ENCODE measurements around the gene MAGI1. TPM values are rescaled to one million over a fixed set of nuclear protein-coding genes. Genes with fewer than 3 reads are reported as not detected.
A peak's percentile ranks its signal among the peaks of the same experiment; 100 is the strongest.

The MAGI1 gene
- polyA plus RNA-seq (2011; rRNA removed) (14.2 and 15.5 TPM in 2 replicates), polyA minus RNA-seq (2011; rRNA and poly(A)+ RNA removed) (37.9 and 40.0 TPM in 2 replicates)

DNA sequence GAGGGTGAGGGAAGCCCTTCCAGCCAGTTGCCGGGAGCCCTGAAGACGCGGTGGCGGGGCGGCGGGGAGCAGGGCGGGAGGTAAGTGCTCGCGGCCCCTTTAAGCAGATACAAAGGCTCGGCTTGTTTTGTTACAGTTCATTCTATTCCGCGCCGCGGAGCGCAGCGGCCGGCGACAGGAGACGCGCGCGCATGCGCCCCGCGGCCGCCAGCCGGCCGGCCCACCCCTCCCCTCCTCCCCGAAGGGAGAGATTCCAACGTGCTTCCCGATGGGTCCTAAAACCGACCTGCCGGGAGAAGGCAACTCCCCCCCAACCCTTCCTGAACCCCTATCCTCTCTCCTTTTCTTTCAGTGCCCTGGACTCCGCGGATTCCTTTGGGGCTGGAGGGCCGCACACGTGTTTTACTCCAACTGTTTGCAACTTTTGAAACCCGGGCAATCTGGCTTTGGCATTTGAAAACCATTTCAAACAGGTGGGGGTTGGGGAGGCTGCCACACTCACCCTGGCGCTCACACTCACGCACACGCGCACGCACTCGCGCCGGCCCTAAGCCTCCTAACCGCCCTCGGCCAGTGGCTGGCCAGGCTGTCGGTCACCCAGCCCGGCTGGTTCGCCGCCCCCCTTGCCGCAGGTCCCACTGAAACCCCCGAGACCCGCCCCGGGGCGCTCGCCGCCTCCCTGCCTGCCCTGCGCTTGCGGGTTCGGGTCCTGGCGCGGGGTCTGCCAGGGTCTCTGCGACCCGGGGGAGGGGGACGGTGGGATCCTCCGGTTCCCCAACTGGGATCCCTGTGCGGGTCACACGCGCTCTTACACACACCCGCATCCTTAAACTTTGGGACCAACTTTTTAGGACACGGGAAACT is at the start of gene MAGI1:
Gene MAGI1 (minus strand): TSS at position 193 of the 864 bp plus-strand sequence. CDS start 610 bp downstream, outside the sequence.
- H3K27ac ChIP-seq (ENCODE audit: low read depth, low read length) = peak within 1 kb of the TSS; percentile 97
- peak within 1 kb of the TSS; percentile 96 for H3K4me3 ChIP-seq (ENCODE audit: low read depth, low read length)
- no peaks in the 10 kb centered on the region for H3K9me3 ChIP-seq (ENCODE audit: control insufficient read depth, insufficient read depth, low read length)
- TF ChIP-seq, protein P1, sequence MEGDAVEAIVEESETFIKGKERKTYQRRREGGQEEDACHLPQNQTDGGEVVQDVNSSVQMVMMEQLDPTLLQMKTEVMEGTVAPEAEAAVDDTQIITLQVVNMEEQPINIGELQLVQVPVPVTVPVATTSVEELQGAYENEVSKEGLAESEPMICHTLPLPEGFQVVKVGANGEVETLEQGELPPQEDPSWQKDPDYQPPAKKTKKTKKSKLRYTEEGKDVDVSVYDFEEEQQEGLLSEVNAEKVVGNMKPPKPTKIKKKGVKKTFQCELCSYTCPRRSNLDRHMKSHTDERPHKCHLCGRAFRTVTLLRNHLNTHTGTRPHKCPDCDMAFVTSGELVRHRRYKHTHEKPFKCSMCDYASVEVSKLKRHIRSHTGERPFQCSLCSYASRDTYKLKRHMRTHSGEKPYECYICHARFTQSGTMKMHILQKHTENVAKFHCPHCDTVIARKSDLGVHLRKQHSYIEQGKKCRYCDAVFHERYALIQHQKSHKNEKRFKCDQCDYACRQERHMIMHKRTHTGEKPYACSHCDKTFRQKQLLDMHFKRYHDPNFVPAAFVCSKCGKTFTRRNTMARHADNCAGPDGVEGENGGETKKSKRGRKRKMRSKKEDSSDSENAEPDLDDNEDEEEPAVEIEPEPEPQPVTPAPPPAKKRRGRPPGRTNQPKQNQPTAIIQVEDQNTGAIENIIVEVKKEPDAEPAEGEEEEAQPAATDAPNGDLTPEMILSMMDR (IDR thresholded peaks at IDR 0.05; ENCODE audit: low read depth, low read length) = no peak
- CTCF ChIA-PET = interaction anchor here (0.6 kb wide), 1 partner anchor 37 kb away, joined by 3 read pairs; no protein-coding TSS in a partner anchor
- POLR2A ChIA-PET = interaction anchor here (1.2 kb wide), 1 partner anchor 9 kb away, joined by 3 read pairs; no protein-coding TSS in a partner anchor
- DNase-seq (ENCODE audit: low read depth, low spot score) = peak; percentile 84
- H3K27me3 ChIP-seq (ENCODE audit: control insufficient read depth, insufficient read depth, low read length) = no peaks in the 10 kb centered on the region

- no peak overlapping the region for H3K27ac ChIP-seq (ENCODE audit: low read depth, low read length)
- ChIA-PET POLR2A (no interaction called here), CTCF (no interaction called here)
- H3K4me3 ChIP-seq (ENCODE audit: low read depth, low read length) = no peak overlapping the region
- no peaks in the 10 kb centered on the region for H3K27me3 ChIP-seq (ENCODE audit: control insufficient read depth, insufficient read depth, low read length)
- H3K9me3 ChIP-seq (ENCODE audit: control insufficient read depth, insufficient read depth, low read length) = no peaks in the 10 kb centered on the region
- DNase-seq (ENCODE audit: low read depth, low spot score) = no peak
- TF ChIP-seq, protein P1 (IDR thresholded peaks at IDR 0.05; ENCODE audit: low read depth, low read length) = no peak
These were observed 45.1 kb upstream of the MAGI1 start for GRCh38 chr3:66083784-66084213.

- Histone ChIP-seq H3K4me3 (ENCODE audit: low read depth, low read length) (no peak overlapping the region), H3K27ac (ENCODE audit: low read depth, low read length) (no peak overlapping the region), H3K27me3 (ENCODE audit: control insufficient read depth, insufficient read depth, low read length) (no peaks in the 10 kb centered on the region), H3K9me3 (ENCODE audit: control insufficient read depth, insufficient read depth, low read length) (no peaks in the 10 kb centered on the region)
- TF ChIP-seq, protein P1 (IDR thresholded peaks at IDR 0.05; ENCODE audit: low read depth, low read length) = no peak
- DNase-seq (ENCODE audit: low read depth, low spot score) = no peak
- CTCF ChIA-PET = no interaction called here
- POLR2A ChIA-PET = no interaction called here
These were observed 44.5 kb upstream of the MAGI1 start for GRCh38 chr3:66083096-66083678.

DNA sequence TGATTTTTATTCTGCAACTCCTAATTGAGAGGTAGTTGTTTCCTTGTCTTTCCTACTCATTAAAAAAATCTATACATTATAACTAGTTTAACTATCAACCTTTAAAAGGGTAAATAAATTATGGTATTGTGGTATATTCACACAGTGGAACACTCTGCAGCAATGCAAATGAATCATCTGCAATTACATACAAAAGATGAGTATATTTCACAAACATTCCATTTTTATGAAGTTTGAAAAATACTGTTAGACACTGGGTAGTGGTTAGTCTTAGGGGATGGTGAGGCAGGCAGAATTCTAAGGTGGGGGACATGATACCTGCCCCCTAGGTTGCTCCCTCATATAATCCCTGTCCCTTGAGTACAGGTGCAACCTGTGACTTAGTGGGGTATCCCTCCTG is 44.0 kb upstream of the MAGI1 start:
- no peak overlapping the region for H3K4me3 ChIP-seq (ENCODE audit: low read depth, low read length)
- CTCF ChIA-PET = no interaction called here
- POLR2A ChIA-PET = no interaction called here
- no peaks in the 10 kb centered on the region for H3K27me3 ChIP-seq (ENCODE audit: control insufficient read depth, insufficient read depth, low read length)
- H3K9me3 ChIP-seq (ENCODE audit: control insufficient read depth, insufficient read depth, low read length) = no peaks in the 10 kb centered on the region
- H3K27ac ChIP-seq (ENCODE audit: low read depth, low read length) = no peak overlapping the region
- DNase-seq (ENCODE audit: low read depth, low spot score) = no peak
- TF ChIP-seq, protein P1 (IDR thresholded peaks at IDR 0.05; ENCODE audit: low read depth, low read length) = no peak

DNA sequence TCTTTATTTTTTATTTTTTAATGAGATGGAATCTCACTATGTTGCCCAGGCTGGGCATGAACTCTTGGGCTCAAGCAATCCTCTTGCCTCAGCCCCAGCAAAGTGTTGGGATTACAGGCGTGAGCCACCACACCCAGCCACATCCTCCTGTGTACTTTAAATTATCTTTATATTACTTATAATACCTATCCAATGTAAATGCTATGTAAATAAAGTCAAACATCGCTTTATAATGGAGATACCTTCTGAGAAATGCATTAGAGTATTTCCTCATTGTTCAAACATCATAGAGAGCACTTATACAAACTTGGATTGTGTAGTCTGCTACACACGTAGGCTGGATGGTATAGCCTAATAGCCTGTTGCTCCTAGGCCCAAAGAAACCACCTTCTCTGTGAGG is 41.4 kb upstream of the MAGI1 start:
- POLR2A ChIA-PET = no interaction called here
- TF ChIP-seq, protein P1 (IDR thresholded peaks at IDR 0.05; ENCODE audit: low read depth, low read length) = no peak
- no peaks in the 10 kb centered on the region for H3K9me3 ChIP-seq (ENCODE audit: control insufficient read depth, insufficient read depth, low read length)
- H3K27ac ChIP-seq (ENCODE audit: low read depth, low read length) = no peak overlapping the region
- H3K27me3 ChIP-seq (ENCODE audit: control insufficient read depth, insufficient read depth, low read length) = no peaks in the 10 kb centered on the region
- CTCF ChIA-PET = no interaction called here
- no peak for DNase-seq (ENCODE audit: low read depth, low spot score)
- H3K4me3 ChIP-seq (ENCODE audit: low read depth, low read length) = no peak overlapping the region
